GM23248 (cell line): ENCODE measurements around the gene ADPGK.

Experiments used
- EZH2 ChIP-seq: fragments of 200-600 bp; sonication (generic); IDR thresholded peaks from 2 replicates; pipeline ENCODE4 v1.6.1; 2018; ENCODE audit warnings: antibody characterized with exemption, mild to moderate bottlenecking; ENCODE audit not compliant: insufficient read depth, poor library complexity, severe bottlenecking
- EZH2phosphoT487 ChIP-seq: fragments of 200-600 bp; sonication (generic); IDR thresholded peaks from 2 replicates; pipeline ENCODE4 v1.6.1; 2018; ENCODE audit warnings: antibody characterized with exemption, moderate library complexity, mild to moderate bottlenecking, low read depth; ENCODE audit not compliant: insufficient read depth

GRCh38 chr15:72800833-72801481, 17.4 kb upstream of the ADPGK start:
- TF ChIP-seq EZH2 (no peak), EZH2phosphoT487 (no peak)
